LoVo (cell line): ENCODE measurements around the gene MFSD12.

Experiments used
- DNase-seq: peaks from one replicate; pipeline ENCODE4 v3.0.0-alpha.2; 2016; ENCODE audit warnings: low spot score

Gene MFSD12

GRCh38 chr19:3557461-3558248 is at the start of gene MFSD12:
MFSD12 (minus strand) TSS chr19:3557586; CDS start chr19:3557403, 183 bp downstream.
- DNase-seq: peak; percentile 95

- DNase-seq: no peak
These were observed 49.4 kb upstream of the MFSD12 start, which contains the start of gene TBXA2R for GRCh38 chr19:3606690-3607289. TBXA2R (minus strand) TSS chr19:3606875; CDS start chr19:3600634, 6,241 bp downstream.

GRCh38 chr19:3606174-3606689 is 48.8 kb upstream of the MFSD12 start:
- peak; percentile 68 for DNase-seq

GRCh38 chr19:3605770-3606169 is 48.4 kb upstream of the MFSD12 start:
- no peak for DNase-seq

- no peak for DNase-seq
These were observed 48.0 kb upstream of the MFSD12 start for GRCh38 chr19:3605361-3605760.

GRCh38 chr19:3604987-3605343 is 47.6 kb upstream of the MFSD12 start:
- DNase-seq: no peak

GRCh38 chr19:3604227-3604986 is 47.0 kb upstream of the MFSD12 start:
- no peak for DNase-seq

GRCh38 chr19:3603121-3603811 is 45.9 kb upstream of the MFSD12 start:
- no peak for DNase-seq

GRCh38 chr19:3601021-3601420 is 43.6 kb upstream of the MFSD12 start:
- no peak for DNase-seq

- no peak for DNase-seq
These were observed 42.4 kb upstream of the MFSD12 start for GRCh38 chr19:3599776-3600187.

GRCh38 chr19:3595521-3596061 is 38.2 kb upstream of the MFSD12 start:
- DNase-seq: no peak

- no peak for DNase-seq
These were observed 35.8 kb upstream of the MFSD12 start for GRCh38 chr19:3593156-3593555.

GRCh38 chr19:3591876-3592613 is 34.7 kb upstream of the MFSD12 start:
- DNase-seq: no peak

GRCh38 chr19:3590991-3591659 is 33.7 kb upstream of the MFSD12 start:
- no peak for DNase-seq

- no peak for DNase-seq
These were observed 32.6 kb upstream of the MFSD12 start for GRCh38 chr19:3589949-3590348.

GRCh38 chr19:3589439-3589838 is 32.1 kb upstream of the MFSD12 start:
- no peak for DNase-seq

- DNase-seq: no peak
These were observed 29.4 kb upstream of the MFSD12 start for GRCh38 chr19:3586707-3587346.

GRCh38 chr19:3586127-3586626 is 28.8 kb upstream of the MFSD12 start:
- no peak for DNase-seq

- DNase-seq: no peak
These were observed 28.1 kb upstream of the MFSD12 start, which contains the start of gene GIPC3 for GRCh38 chr19:3585301-3586126. GIPC3 (plus strand) TSS chr19:3585478; CDS start chr19:3585598, 120 bp downstream.
